ENCODE results near the gene F2RL1. TPM values are rescaled to one million over a fixed set of nuclear protein-coding genes. Genes with fewer than 3 reads are reported as not detected.

Gene F2RL1
- total RNA-seq, 1 experiment from 2014 or later, result 23.0 TPM

GRCh38 chr5:76836585-76836984, 17.8 kb downstream of the F2RL1 start:
- no CpG with 5 or more reads among the region's 4 CpGs for WGBS (ENCODE audit: extremely low coverage, insufficient read length, low lambda C conversion rate)
- no peak overlapping the region for H2BK20ac ChIP-seq (ENCODE audit: low read depth, low read length, poor library complexity, severe bottlenecking)
- H2AK5ac ChIP-seq (ENCODE audit: insufficient read length, low read length), result no peak overlapping the region
- no peak overlapping the region for H3K27ac ChIP-seq (ENCODE audit: insufficient read length, low read depth, low read length)
- H3T11ph ChIP-seq (ENCODE audit: low read length), result no peak overlapping the region
- H2BK120ac ChIP-seq (ENCODE audit: low read depth, low read length, poor library complexity, severe bottlenecking), result no peak overlapping the region
- no peaks in the 10 kb centered on the region for H3K9me3 Mint-ChIP-seq
- H3K14ac ChIP-seq (ENCODE audit: insufficient read depth, low read length), result no peak overlapping the region
- no peaks in the 10 kb centered on the region for H3K23me2 ChIP-seq (ENCODE audit: insufficient read length, low read depth, low read length, poor library complexity, severe bottlenecking)
- no peak overlapping the region for H2BK5ac ChIP-seq (ENCODE audit: insufficient read length, low read length)
- H3K18ac ChIP-seq (ENCODE audit: insufficient read length, low read depth, low read length), result no peak overlapping the region
- no peak overlapping the region for H4K8ac ChIP-seq (replicated peaks; ENCODE audit: insufficient read length, low read depth, low read length)
- no peak overlapping the region for H3K56ac ChIP-seq (ENCODE audit: insufficient read length, low read depth, low read length)
- no peak overlapping the region for H2BK12ac ChIP-seq (ENCODE audit: insufficient read length, low read depth, low read length)
- no peak overlapping the region for H2AFZ ChIP-seq (ENCODE audit: low read length)
- peaks cover 5% of the 10 kb centered on the region; the same call in 1 of the 2 replicates for H3K27me3 Mint-ChIP-seq (ENCODE audit: low read depth)
- no peak overlapping the region for H3K27ac Mint-ChIP-seq
- H3K36me3 Mint-ChIP-seq (ENCODE audit: insufficient read depth in 1 of 3, low read depth in 3 of 3), result peaks cover 13 to 29% (median 17%) of the 10 kb centered on the region in 3 experiments
- peaks cover 14 to 18% of the 10 kb centered on the region in 2 experiments for H3K4me1 Mint-ChIP-seq
- H3K79me2 ChIP-seq (ENCODE audit: insufficient read depth, low read length), result 0 out of 2 replicates have a peak, but pooled peaks cover 1% of the 10 kb centered on the region
- no peaks in the 10 kb centered on the region for H4K20me1 ChIP-seq (ENCODE audit: control insufficient read depth, insufficient read depth, insufficient read length)
- no peak overlapping the region for H4K91ac ChIP-seq (ENCODE audit: insufficient read length, low read depth, low read length)
- H3K23ac ChIP-seq (ENCODE audit: insufficient read length, low read depth, low read length), result no peak overlapping the region
- no peak overlapping the region for H2BK15ac ChIP-seq (ENCODE audit: low read depth, low read length)
- no peak overlapping the region for H3K4ac ChIP-seq (ENCODE audit: low read depth, low read length)
- no peaks in the 10 kb centered on the region for H3K4me1 ChIP-seq (ENCODE audit: insufficient read depth, low read length)
- H4K5ac ChIP-seq (ENCODE audit: insufficient read length, low read depth, low read length), result no peak overlapping the region
- no peak for DNase-seq
- H3K4me3 Mint-ChIP-seq, result no peak overlapping the region
- H3K4me2 ChIP-seq (ENCODE audit: insufficient read depth, insufficient read length, low read length), result no peak overlapping the region
- no peak overlapping the region for H3K9ac ChIP-seq (ENCODE audit: extremely low read depth, insufficient read length, low read length)
- H3K27me3 ChIP-seq (ENCODE audit: insufficient read depth, low read length), result no peaks in the 10 kb centered on the region
- no peak for TF ChIP-seq CTCF (conservative IDR thresholded peaks at IDR 0.05)
- no peaks in the 10 kb centered on the region for H3K79me1 ChIP-seq (ENCODE audit: insufficient read depth, low read depth, low read length, poor library complexity, severe bottlenecking)
- no peaks in the 10 kb centered on the region for H3K9me3 ChIP-seq (ENCODE audit: control insufficient read depth, low read depth, low read length)
